HG03439 (cell line): Measurements from ENCODE around the gene ANXA9.
A peak's percentile ranks its signal among the peaks of the same experiment; 100 is the strongest.

Source experiments
- ATAC-seq: cut with Tn5 transposase; IDR thresholded peaks from one replicate; pipeline ENCODE4 v1.9.1; 2021; ENCODE audit warnings: mild to moderate bottlenecking, moderate library complexity; ENCODE audit not compliant: unreplicated experiment

ANXA9 gene

GRCh38 chr1:150981805-150982712 is at the start of gene ANXA9:
TSS of gene ANXA9 (plus strand) at chr1:150982292. CDS start at chr1:150983106, 814 bp downstream.
- no peak for ATAC-seq

DNA sequence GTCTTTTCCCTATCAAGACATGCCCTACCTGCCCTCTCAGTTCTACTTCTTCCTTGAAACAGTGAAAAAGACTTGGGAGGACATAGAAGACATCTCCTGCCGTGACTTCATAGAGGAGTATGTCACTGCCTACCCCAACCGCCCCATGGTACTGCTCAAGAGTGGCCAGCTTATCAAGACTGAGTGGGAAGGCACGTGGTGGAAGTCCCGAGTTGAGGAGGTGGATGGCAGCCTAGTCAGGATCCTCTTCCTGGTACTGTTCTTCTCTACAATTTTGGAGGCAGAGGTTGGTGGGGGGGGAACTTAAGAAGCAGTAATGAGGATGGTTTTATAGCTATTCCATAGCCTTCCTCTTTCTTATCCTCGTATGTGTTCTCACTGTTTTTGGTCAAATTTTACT is 37.2 kb upstream of the ANXA9 start:
- no peak for ATAC-seq

DNA sequence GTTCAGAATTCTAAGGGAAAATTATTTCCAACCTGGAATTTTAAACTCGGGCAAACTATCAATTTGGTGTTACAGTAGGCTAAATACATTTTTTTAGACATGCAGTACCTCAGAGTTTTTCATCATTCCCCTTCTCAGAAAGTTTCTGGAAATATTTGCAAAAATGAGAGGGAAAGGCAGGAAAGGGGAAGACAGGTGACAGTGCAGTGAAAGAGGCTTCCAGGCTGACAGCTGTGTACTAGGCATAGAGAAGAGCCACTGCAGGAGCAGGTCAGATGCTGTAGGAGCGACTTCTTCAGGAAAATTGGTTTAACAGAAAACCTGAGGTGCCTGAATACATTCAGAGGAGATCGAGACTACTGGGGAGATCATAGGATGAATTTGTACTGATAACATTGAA is 27.4 kb upstream of the ANXA9 start:
- ATAC-seq: no peak

- ATAC-seq: no peak
Measured at GRCh38 chr1:150955280-150955679, 26.8 kb upstream of the ANXA9 start.

GRCh38 chr1:150957666-150958065 is 24.4 kb upstream of the ANXA9 start:
- ATAC-seq: no peak

DNA sequence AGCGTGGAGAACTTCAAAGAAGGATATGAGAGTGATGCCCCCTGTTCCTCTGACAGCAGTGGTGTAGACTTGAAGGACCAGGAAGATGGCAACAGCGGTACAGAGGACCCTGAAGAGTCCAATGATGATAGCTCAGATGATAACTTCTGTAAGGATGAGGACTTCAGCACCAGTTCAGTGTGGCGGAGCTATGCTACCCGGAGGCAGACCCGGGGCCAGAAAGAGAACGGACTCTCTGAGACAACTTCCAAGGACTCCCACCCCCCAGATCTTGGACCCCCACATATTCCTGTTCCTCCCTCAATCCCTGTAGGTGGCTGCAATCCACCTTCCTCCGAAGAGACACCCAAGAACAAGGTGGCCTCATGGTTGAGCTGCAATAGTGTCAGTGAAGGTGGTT is 21.4 kb upstream of the ANXA9 start:
- no peak for ATAC-seq

GRCh38 chr1:150961756-150962155 is 20.3 kb upstream of the ANXA9 start:
- no peak for ATAC-seq

DNA sequence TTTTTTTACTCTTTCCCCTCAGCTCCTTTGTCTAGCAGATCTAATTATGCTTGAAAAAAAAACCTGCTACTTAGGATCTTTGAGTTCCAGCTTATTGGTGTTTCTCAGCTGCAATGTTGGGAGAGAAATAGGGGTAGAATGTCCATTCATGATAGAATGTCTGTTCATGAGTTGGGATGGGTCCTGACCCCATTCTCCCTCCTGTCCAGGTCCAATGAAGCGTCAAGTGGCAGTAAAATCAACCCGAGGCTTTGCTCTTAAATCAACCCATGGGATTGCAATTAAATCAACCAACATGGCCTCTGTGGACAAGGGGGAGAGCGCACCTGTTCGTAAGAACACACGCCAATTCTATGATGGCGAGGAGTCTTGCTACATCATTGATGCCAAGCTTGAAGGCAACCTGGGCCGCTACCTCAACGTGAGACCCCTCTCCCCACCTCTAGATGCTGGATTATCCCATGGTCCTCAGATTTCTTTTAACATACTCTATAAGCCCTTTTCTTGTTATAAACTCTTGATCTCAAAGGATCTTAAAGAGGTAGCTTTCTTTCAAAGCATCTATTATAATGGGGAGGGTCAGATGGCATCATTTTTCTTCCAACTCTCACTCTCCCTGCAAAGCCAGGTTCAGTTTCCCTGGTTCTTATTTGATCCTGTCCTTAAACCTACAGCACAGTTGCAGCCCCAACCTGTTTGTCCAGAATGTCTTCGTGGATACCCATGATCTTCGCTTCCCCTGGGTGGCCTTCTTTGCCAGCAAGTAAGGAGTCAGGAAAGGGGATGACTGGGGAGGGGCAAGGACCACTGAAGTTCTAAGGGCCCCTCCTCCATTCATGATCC is 18.6 kb upstream of the ANXA9 start:
- ATAC-seq: no peak

DNA sequence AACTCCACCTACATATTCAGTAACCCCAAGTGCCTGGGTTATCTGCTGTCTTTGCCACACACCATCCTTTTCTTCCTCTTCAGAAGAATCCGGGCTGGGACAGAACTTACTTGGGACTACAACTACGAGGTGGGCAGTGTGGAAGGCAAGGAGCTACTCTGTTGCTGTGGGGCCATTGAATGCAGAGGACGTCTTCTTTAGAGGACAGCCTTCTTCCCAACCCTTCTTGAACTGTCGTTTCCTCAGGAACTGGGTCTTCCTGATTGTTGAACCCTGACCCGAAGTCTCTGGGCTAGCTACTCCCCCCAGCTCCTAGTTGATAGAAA is 18.0 kb upstream of the ANXA9 start:
- no peak for ATAC-seq

- ATAC-seq: no peak
Measured at GRCh38 chr1:150965605-150966004, 16.5 kb upstream of the ANXA9 start.

- no peak for ATAC-seq
Measured at GRCh38 chr1:150966011-150966410, 16.1 kb upstream of the ANXA9 start.

- ATAC-seq: no peak
Measured at GRCh38 chr1:150967936-150968335, 14.2 kb upstream of the ANXA9 start.

DNA sequence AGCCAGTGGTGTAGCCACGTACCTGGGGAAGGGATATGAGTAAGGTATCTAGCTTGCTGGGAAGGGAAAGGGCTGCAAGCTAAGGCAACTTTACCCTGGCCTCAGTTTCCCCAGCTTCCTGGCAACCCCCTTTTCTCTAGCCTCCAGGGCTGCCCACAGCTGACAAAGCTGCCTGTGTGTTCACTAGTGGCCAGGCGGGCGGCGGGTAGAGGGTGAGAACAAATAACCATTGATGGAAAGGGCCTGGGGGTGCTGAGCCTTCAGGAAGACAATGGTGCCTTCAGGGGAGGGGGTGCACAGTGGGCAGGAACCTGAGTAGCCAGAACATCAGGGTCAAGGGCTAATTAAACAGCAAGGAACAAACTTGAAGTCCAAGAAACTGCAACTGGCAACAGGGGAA is 13.6 kb upstream of the ANXA9 start:
- no peak for ATAC-seq

- no peak for ATAC-seq
Measured at GRCh38 chr1:150969626-150970025, 12.5 kb upstream of the ANXA9 start.

DNA sequence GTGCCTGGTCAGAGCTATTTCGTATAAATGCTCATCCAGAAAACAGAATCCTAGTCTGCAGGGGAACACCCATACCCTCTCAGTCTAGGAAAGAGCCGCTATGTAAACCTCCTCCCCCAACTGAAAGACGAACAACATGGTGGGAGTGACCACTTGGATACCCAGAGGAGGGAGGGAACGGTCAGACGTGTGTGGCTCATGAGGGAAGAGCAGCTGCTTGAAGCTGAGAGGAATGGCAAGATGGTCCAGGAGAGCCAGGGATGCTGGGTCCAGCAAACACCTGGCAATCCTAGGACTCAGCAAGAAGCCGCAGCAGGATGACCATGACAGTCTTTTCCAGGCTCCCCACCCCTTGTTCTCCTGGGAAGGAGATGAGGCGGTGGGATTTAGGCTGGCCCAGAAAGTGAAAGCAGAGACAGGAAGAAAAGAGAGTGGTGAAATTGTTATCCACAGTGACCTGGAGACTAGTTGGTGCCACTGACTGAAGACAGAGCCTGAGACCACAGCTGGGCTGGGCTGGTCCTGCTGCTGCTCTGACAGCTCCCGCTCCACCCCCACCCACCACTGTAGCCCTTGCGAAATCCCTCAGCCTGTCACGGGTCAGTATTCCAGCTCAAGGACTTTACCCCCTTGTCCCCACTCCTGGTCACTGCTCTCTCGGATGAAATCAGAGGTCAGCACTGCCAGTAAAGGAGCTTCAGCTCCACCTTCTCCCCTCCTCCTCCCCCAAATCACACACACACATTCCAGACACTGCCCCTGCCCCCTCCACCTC is 11.1 kb upstream of the ANXA9 start:
- ATAC-seq: no peak

GRCh38 chr1:150971583-150972416 is 10.3 kb upstream of the ANXA9 start:
- ATAC-seq: no peak

GRCh38 chr1:150972417-150972940 is 9.6 kb upstream of the ANXA9 start:
- no peak for ATAC-seq

- ATAC-seq: no peak
Measured at GRCh38 chr1:150973258-150973835, 8.7 kb upstream of the ANXA9 start.

GRCh38 chr1:150973836-150974579 is 8.1 kb upstream of the ANXA9 start:
- ATAC-seq: peak; percentile 44
